Measurements from ENCODE around the gene MLLT10. TPM values are rescaled to one million over a fixed set of nuclear protein-coding genes. Genes with fewer than 3 reads are reported as not detected.

Gene MLLT10
- total RNA-seq, 6 experiments from 2014 or later: 21.8 to 25.2 (median 22.9) TPM

GRCh38 chr10:21514818-21515351 lies 19.1 kb upstream of the MLLT10 start:
- Mint-ChIP-seq H3K4me3 (peak overlapping the region; percentile 90), H3K36me3 (ENCODE audit: low read depth) (no peaks in the 10 kb centered on the region), H3K27me3 (ENCODE audit: insufficient read depth) (no peaks in the 10 kb centered on the region), H3K4me1 (ENCODE audit: low read depth) (peaks cover 63% of the 10 kb centered on the region), H3K27ac (no peak overlapping the region), H3K9me3 (no peaks in the 10 kb centered on the region)
- no peak for TF ChIP-seq CTCF (IDR thresholded peaks at IDR 0.05)
- DNase-seq: no peak

- no peak for TF ChIP-seq CTCF (IDR thresholded peaks at IDR 0.05)
- Mint-ChIP-seq H3K27ac (peak overlapping the region; percentile 40), H3K36me3 (ENCODE audit: low read depth) (no peaks in the 10 kb centered on the region), H3K27me3 (ENCODE audit: insufficient read depth) (no peaks in the 10 kb centered on the region), H3K4me3 (peak overlapping the region; percentile 90), H3K9me3 (no peaks in the 10 kb centered on the region), H3K4me1 (ENCODE audit: low read depth) (peaks cover 70% of the 10 kb centered on the region)
- DNase-seq: no peak
Measured at GRCh38 chr10:21515361-21516241, 18.4 kb upstream of the MLLT10 start.

GRCh38 chr10:21516242-21517131 lies 17.5 kb upstream of the MLLT10 start:
- no peak for DNase-seq
- Mint-ChIP-seq H3K27me3 (ENCODE audit: insufficient read depth) (no peaks in the 10 kb centered on the region), H3K4me1 (ENCODE audit: low read depth) (peaks cover 71% of the 10 kb centered on the region), H3K4me3 (peak overlapping the region; percentile 95), H3K36me3 (ENCODE audit: low read depth) (no peaks in the 10 kb centered on the region), H3K27ac (peak overlapping the region; percentile 40), H3K9me3 (no peaks in the 10 kb centered on the region)
- TF ChIP-seq CTCF (IDR thresholded peaks at IDR 0.05): no peak

GRCh38 chr10:21517134-21518031 lies 16.6 kb upstream of the MLLT10 start:
- H3K9me3 Mint-ChIP-seq: no peaks in the 10 kb centered on the region

More at GRCh38 chr10:21517134-21518031, 16.6 kb upstream of the MLLT10 start:
- peak overlapping the region; percentile 60 for H3K27ac Mint-ChIP-seq
- no peaks in the 10 kb centered on the region for H3K36me3 Mint-ChIP-seq (ENCODE audit: low read depth)
- TF ChIP-seq CTCF (IDR thresholded peaks at IDR 0.05): no peak; the same call in 1 of the 2 replicates
- peaks cover 62% of the 10 kb centered on the region for H3K4me1 Mint-ChIP-seq (ENCODE audit: low read depth)
- H3K4me3 Mint-ChIP-seq: peak overlapping the region; percentile 95
- no peaks in the 10 kb centered on the region for H3K27me3 Mint-ChIP-seq (ENCODE audit: insufficient read depth)
- DNase-seq: no peak

Data from HFFc6 (cell line).